HEK293 (cell line): Measurements from ENCODE around the gene ZNF397.
A peak's percentile ranks its signal among the peaks of the same experiment; 100 is the strongest.

ENCODE experiments used
- CTCF ChIA-PET: fragments of 350-600 bp; formaldehyde crosslinking; extraction: SDS; loops from one replicate; lab custom pipeline; 2021; ENCODE audit warnings: antibody characterized with exemption; lab: Yijun Ruan, JAX
- POLR2A ChIA-PET: fragments of 300-600 bp; formaldehyde crosslinking; extraction: SDS; loops from one replicate; lab custom pipeline; 2020; ENCODE audit warnings: antibody characterized with exemption, inconsistent platforms; lab: Yijun Ruan, JAX
- H3K27ac ChIP-seq: fragments of 200-500 bp; sonication (Bioruptor generic); 2 replicates; pipeline ENCODE4 v1.5.1; 2014; ENCODE audit warnings: low read depth, low read length, control low read depth, inconsistent platforms; ENCODE audit errors: extremely low read depth
- H3K36me3 ChIP-seq, 2 experiments: fragments of 200-500 bp in 1 of 2; sonication (Bioruptor generic) in 1 of 2; 1 replicate in 1 of 2; 2 replicates in 1 of 2; pipeline ENCODE4 v1.5.1; 2014 to 2017; ENCODE audit warnings: inconsistent platforms in 2 of 2, low read length in 2 of 2; ENCODE audit not compliant: control insufficient read depth in 2 of 2, insufficient read depth in 1 of 2
- H3K4me1 ChIP-seq: fragments of 200-500 bp; sonication (Bioruptor generic); 2 replicates; pipeline ENCODE4 v1.5.1; 2014; ENCODE audit warnings: mild to moderate bottlenecking, low read length, inconsistent platforms; ENCODE audit not compliant: control insufficient read depth, insufficient read depth
- H3K4me3 ChIP-seq: 2 replicates; pipeline ENCODE4 v1.5.1; 2011; ENCODE audit warnings: low read depth, mild to moderate bottlenecking, control low read depth, low read length, moderate library complexity
- H3K9me3 ChIP-seq: fragments of 200-500 bp; sonication (Bioruptor generic); 2 replicates; pipeline ENCODE4 v1.5.1; 2014; ENCODE audit warnings: low read depth, low read length, inconsistent platforms; ENCODE audit not compliant: control insufficient read depth, insufficient read depth
- KLF16 ChIP-seq: fragments of 450-650 bp; formaldehyde crosslinking; IDR thresholded peaks from 2 replicates; pipeline ENCODE4 v1.5.1; 2017; ENCODE audit warnings: missing biosample characterization, missing genetic modification characterization
- KLF8 ChIP-seq: fragments of 450-650 bp; formaldehyde crosslinking; IDR thresholded peaks from 2 replicates; pipeline ENCODE4 v1.5.1; 2016; ENCODE audit warnings: missing biosample characterization, missing genetic modification characterization
- PRDM4 ChIP-seq: fragments of 450-650 bp; formaldehyde crosslinking; IDR thresholded peaks from 2 replicates; pipeline ENCODE4 v1.5.1; 2017; ENCODE audit warnings: missing biosample characterization, missing genetic modification characterization
- SALL2 ChIP-seq: fragments of 450-650 bp; formaldehyde crosslinking; IDR thresholded peaks from 2 replicates; pipeline ENCODE4 v1.5.0; 2017; ENCODE audit warnings: missing biosample characterization, mild to moderate bottlenecking, missing genetic modification characterization, borderline replicate concordance
- WT1 ChIP-seq: fragments of 450-650 bp; formaldehyde crosslinking; IDR thresholded peaks from 2 replicates; pipeline ENCODE4 v1.5.1; 2016; ENCODE audit warnings: missing biosample characterization, missing genetic modification characterization
- ZNF112 ChIP-seq: fragments of 450-650 bp; formaldehyde crosslinking; IDR thresholded peaks from 2 replicates; pipeline ENCODE4 v1.5.0; 2017; ENCODE audit warnings: missing biosample characterization, missing genetic modification characterization
- ZNF140 ChIP-seq: fragments of 450-650 bp; formaldehyde crosslinking; IDR thresholded peaks from 2 replicates; pipeline ENCODE4 v1.5.1; 2016; ENCODE audit warnings: missing biosample characterization, missing genetic modification characterization
- ZNF169 ChIP-seq: fragments of 450-650 bp; formaldehyde crosslinking; IDR thresholded peaks from 2 replicates; pipeline ENCODE4 v1.5.1; 2016; ENCODE audit warnings: missing biosample characterization, missing genetic modification characterization
- ZNF174 ChIP-seq: fragments of 450-650 bp; formaldehyde crosslinking; IDR thresholded peaks from 2 replicates; pipeline ENCODE4 v1.5.0; 2017; ENCODE audit warnings: missing biosample characterization, mild to moderate bottlenecking, missing genetic modification characterization
- ZNF175 ChIP-seq: fragments of 450-650 bp; formaldehyde crosslinking; IDR thresholded peaks from 2 replicates; pipeline ENCODE4 v1.5.1; 2016; ENCODE audit warnings: missing biosample characterization, missing genetic modification characterization
- ZNF280C ChIP-seq: fragments of 450-650 bp; formaldehyde crosslinking; IDR thresholded peaks from 2 replicates; pipeline ENCODE4 v1.5.1; 2016; ENCODE audit warnings: missing biosample characterization, missing genetic modification characterization
- ZNF366 ChIP-seq: fragments of 450-650 bp; formaldehyde crosslinking; conservative IDR thresholded peaks from 2 replicates; pipeline ENCODE4 v1.5.1; 2016; ENCODE audit warnings: missing biosample characterization, missing genetic modification characterization
- ZNF394 ChIP-seq: fragments of 450-650 bp; formaldehyde crosslinking; IDR thresholded peaks from 2 replicates; pipeline ENCODE4 v1.5.1; 2016; ENCODE audit warnings: missing biosample characterization, missing genetic modification characterization, mild to moderate bottlenecking, moderate library complexity, borderline replicate concordance
- ZNF48 ChIP-seq: fragments of 450-650 bp; formaldehyde crosslinking; IDR thresholded peaks from 2 replicates; pipeline ENCODE4 v1.5.1; 2016; ENCODE audit warnings: missing biosample characterization, missing genetic modification characterization
- ZNF510 ChIP-seq: fragments of 450-650 bp; formaldehyde crosslinking; IDR thresholded peaks from 2 replicates; pipeline ENCODE4 v1.5.1; 2018; ENCODE audit warnings: mild to moderate bottlenecking, missing genetic modification characterization, missing biosample characterization; ENCODE audit not compliant: insufficient replicate concordance
- ZNF521 ChIP-seq: fragments of 450-650 bp; formaldehyde crosslinking; IDR thresholded peaks from 2 replicates; pipeline ENCODE4 v1.5.1; 2017; ENCODE audit warnings: missing biosample characterization, mild to moderate bottlenecking, missing genetic modification characterization
- ZNF544 ChIP-seq: fragments of 450-650 bp; formaldehyde crosslinking; IDR thresholded peaks from 2 replicates; pipeline ENCODE4 v1.5.0; 2017; ENCODE audit warnings: missing biosample characterization, missing genetic modification characterization
- ZNF548 ChIP-seq: fragments of 450-650 bp; formaldehyde crosslinking; IDR thresholded peaks from 2 replicates; pipeline ENCODE4 v1.5.1; 2016; ENCODE audit warnings: missing biosample characterization, missing genetic modification characterization
- ZNF654 ChIP-seq: fragments of 450-650 bp; formaldehyde crosslinking; IDR thresholded peaks from 2 replicates; pipeline ENCODE4 v1.5.1; 2016; ENCODE audit warnings: low read depth, missing biosample characterization, missing genetic modification characterization
- ZNF776 ChIP-seq: fragments of 450-650 bp; formaldehyde crosslinking; IDR thresholded peaks from 2 replicates; pipeline ENCODE4 v1.5.0; 2017; ENCODE audit warnings: missing biosample characterization, missing genetic modification characterization, borderline replicate concordance
- ZNF777 ChIP-seq: fragments of 450-650 bp; formaldehyde crosslinking; IDR thresholded peaks from 2 replicates; pipeline ENCODE4 v1.5.1; 2017; ENCODE audit warnings: missing biosample characterization, missing genetic modification characterization, borderline replicate concordance
- TF ChIP-seq, protein P1 (sequence below): fragments of 450-650 bp; formaldehyde crosslinking; IDR thresholded peaks from 2 replicates; pipeline ENCODE4 v1.5.1; 2016; ENCODE audit warnings: missing biosample characterization, missing genetic modification characterization
- TF ChIP-seq, protein P2 (sequence below): IDR thresholded peaks from 2 replicates; pipeline ENCODE4 v1.6.1; 2011; ENCODE audit warnings: mild to moderate bottlenecking, low read depth, low read length, borderline replicate concordance
- TF ChIP-seq, protein P3 (sequence below): fragments of 450-650 bp; formaldehyde crosslinking; IDR thresholded peaks from 2 replicates; pipeline ENCODE4 v1.5.1; 2016; ENCODE audit warnings: missing biosample characterization, missing genetic modification characterization, borderline replicate concordance

The ZNF397 gene

DNA sequence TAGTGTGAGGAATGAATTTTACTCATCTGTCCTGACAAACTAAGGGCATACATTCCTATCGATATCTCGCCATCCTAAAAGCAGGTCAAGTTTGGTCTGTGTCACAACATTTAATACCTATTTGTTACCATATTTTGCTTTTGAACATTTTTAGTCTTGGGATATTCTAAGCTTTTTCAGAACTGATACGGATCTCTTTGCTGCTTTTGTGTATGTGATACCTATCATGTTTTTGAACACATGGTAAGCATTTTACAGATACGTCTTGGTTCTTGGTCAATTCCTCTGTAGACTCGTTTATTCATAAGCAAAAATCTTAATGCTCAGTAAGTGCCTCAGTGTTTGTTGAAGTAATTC is 592 bp downstream of the ZNF397 start:
- peak overlapping the region; percentile 86 for H3K4me3 ChIP-seq
- TF ChIP-seq ZNF48 (tag by site-specific recombination) (no peak), ZNF169 (tag by site-specific recombination) (no peak), KLF16 (no peak), WT1 (tag by site-specific recombination) (no peak), ZNF776 (tag by site-specific recombination) (no peak), SALL2 (tag by site-specific recombination) (no peak), ZNF140 (tag by site-specific recombination) (no peak), ZNF174 (tag by site-specific recombination) (no peak), ZNF510 (tag by site-specific recombination) (no peak), KLF8 (no peak), ZNF544 (no peak), ZNF394 (no peak)
- TF ChIP-seq, protein P1, sequence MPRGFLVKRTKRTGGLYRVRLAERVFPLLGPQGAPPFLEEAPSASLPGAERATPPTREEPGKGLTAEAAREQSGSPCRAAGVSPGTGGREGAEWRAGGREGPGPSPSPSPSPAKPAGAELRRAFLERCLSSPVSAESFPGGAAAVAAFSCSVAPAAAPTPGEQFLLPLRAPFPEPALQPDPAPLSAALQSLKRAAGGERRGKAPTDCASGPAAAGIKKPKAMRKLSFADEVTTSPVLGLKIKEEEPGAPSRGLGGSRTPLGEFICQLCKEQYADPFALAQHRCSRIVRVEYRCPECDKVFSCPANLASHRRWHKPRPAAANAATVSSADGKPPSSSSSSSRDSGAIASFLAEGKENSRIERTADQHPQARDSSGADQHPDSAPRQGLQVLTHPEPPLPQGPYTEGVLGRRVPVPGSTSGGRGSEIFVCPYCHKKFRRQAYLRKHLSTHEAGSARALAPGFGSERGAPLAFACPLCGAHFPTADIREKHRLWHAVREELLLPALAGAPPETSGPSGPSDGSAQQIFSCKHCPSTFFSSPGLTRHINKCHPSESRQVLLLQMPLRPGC (tag by site-specific recombination), result no peak
- TF ChIP-seq, protein P2, sequence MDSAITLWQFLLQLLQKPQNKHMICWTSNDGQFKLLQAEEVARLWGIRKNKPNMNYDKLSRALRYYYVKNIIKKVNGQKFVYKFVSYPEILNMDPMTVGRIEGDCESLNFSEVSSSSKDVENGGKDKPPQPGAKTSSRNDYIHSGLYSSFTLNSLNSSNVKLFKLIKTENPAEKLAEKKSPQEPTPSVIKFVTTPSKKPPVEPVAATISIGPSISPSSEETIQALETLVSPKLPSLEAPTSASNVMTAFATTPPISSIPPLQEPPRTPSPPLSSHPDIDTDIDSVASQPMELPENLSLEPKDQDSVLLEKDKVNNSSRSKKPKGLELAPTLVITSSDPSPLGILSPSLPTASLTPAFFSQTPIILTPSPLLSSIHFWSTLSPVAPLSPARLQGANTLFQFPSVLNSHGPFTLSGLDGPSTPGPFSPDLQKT, result no peak
- TF ChIP-seq, protein P3, sequence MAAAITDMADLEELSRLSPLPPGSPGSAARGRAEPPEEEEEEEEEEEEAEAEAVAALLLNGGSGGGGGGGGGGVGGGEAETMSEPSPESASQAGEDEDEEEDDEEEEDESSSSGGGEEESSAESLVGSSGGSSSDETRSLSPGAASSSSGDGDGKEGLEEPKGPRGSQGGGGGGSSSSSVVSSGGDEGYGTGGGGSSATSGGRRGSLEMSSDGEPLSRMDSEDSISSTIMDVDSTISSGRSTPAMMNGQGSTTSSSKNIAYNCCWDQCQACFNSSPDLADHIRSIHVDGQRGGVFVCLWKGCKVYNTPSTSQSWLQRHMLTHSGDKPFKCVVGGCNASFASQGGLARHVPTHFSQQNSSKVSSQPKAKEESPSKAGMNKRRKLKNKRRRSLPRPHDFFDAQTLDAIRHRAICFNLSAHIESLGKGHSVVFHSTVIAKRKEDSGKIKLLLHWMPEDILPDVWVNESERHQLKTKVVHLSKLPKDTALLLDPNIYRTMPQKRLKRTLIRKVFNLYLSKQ, result no peak
- TF ChIP-seq, all 188 proteins: peak for 0
- Histone ChIP-seq H3K36me3 (peaks cover 9 to 44% of the 10 kb centered on the region in 2 experiments; a peak in 2 of 3 replicates), H3K4me1 (no peaks in the 10 kb centered on the region), H3K27ac (peak overlapping the region; percentile 76; the same call in 1 of the 2 replicates), H3K9me3 (no peaks in the 10 kb centered on the region)
- ChIA-PET POLR2A (interaction anchor here (0.7 to 2.9 kb wide), 9 partner anchors 9 to 201 kb away, joined by 3 to 20 read pairs (median 4); partner anchors contain the start of genes MAPRE2 and ZSCAN30), CTCF (interaction anchor here (0.5 to 1.4 kb wide), 2 partner anchors 10 to 74 kb away, joined by 3 read pairs; no protein-coding TSS in a partner anchor)

DNA sequence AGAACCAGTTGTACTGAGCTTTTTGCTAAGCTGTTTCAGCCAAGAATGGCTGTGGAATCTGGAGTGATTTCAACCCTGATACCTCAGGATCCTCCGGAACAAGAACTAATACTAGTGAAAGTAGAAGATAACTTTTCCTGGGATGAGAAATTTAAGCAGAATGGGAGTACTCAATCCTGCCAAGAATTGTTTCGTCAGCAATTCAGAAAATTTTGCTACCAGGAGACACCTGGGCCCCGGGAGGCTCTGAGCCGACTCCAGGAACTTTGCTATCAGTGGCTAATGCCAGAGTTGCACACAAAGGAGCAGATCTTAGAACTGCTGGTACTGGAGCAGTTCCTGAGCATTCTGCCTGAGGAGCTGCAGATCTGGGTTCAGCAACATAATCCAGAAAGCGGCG is 1.6 kb downstream of the ZNF397 start:
- H3K4me1 ChIP-seq, result no peaks in the 10 kb centered on the region
- CTCF ChIA-PET, result interaction anchor here (1.4 kb wide), 1 partner anchor 11 kb away, joined by 3 read pairs; no protein-coding TSS in a partner anchor
- peaks cover 12 to 54% of the 10 kb centered on the region in 2 experiments for H3K36me3 ChIP-seq
- POLR2A ChIA-PET, result interaction anchor here (1.6 kb wide), 1 partner anchor 196 kb away, joined by 3 read pairs; no protein-coding TSS in a partner anchor
- no peak overlapping the region for H3K4me3 ChIP-seq
- H3K27ac ChIP-seq, result no peak overlapping the region
- no peaks in the 10 kb centered on the region for H3K9me3 ChIP-seq
- TF ChIP-seq ZNF654 (no peak), PRDM4 (tag by site-specific recombination) (no peak), ZNF112 (tag by site-specific recombination) (no peak), ZNF175 (no peak), ZNF521 (tag by site-specific recombination) (no peak), ZNF174 (tag by site-specific recombination) (no peak), ZNF777 (tag by site-specific recombination) (no peak), ZNF280C (tag by site-specific recombination) (no peak), ZNF366 (tag by site-specific recombination) (no peak), ZNF548 (tag by site-specific recombination) (no peak)
- TF ChIP-seq, protein P3, result no peak
